Amygdala (tissue), 56 donors: ENCODE results near the gene PRKCE.
"Not testable (repeated sequence)": the region's sequence is repeated elsewhere in the genome, so short reads cannot be mapped to it uniquely, and the experiment has no call there.

Source experiments
- DNase-seq, 56 donors: peaks; one replicate each; lab custom pipeline; 2025; lab: John Stamatoyannopoulos, UW

Gene PRKCE

GRCh38 chr2:45692566-45692965 is 41.1 kb downstream of the PRKCE start:
- no peak for DNase-seq

- DNase-seq: not testable (repeated sequence)
Measured at GRCh38 chr2:45695480-45696007, 44.1 kb downstream of the PRKCE start.

GRCh38 chr2:45696708-45697107 is 45.2 kb downstream of the PRKCE start:
- DNase-seq: no peak

GRCh38 chr2:45697190-45697589 is 45.7 kb downstream of the PRKCE start:
- DNase-seq: no peak

GRCh38 chr2:45698554-45698953 is 47.1 kb downstream of the PRKCE start:
- DNase-seq: no peak

GRCh38 chr2:45699032-45699658 is 47.7 kb downstream of the PRKCE start:
- no peak for DNase-seq

- DNase-seq: no peak
Measured at GRCh38 chr2:45700407-45701013, 49.0 kb downstream of the PRKCE start.

GRCh38 chr2:45705233-45705632 is 53.8 kb downstream of the PRKCE start:
- DNase-seq: no peak

GRCh38 chr2:45706033-45706432 is 54.6 kb downstream of the PRKCE start:
- no peak for DNase-seq

GRCh38 chr2:45707006-45707405 is 55.5 kb downstream of the PRKCE start:
- DNase-seq: no peak

- peak in 14 of 56 donors; percentile 6 to 49 (median 20) for DNase-seq
Measured at GRCh38 chr2:45707661-45708060, 56.2 kb downstream of the PRKCE start.

GRCh38 chr2:45708501-45708900 is 57.0 kb downstream of the PRKCE start:
- DNase-seq: no peak

- no peak for DNase-seq
Measured at GRCh38 chr2:45709137-45709536, 57.7 kb downstream of the PRKCE start.

GRCh38 chr2:45710468-45710867 is 59.0 kb downstream of the PRKCE start:
- DNase-seq: no peak

- no peak for DNase-seq
Measured at GRCh38 chr2:45711224-45711623, 59.7 kb downstream of the PRKCE start.

- DNase-seq: no peak
Measured at GRCh38 chr2:45712570-45712969, 61.1 kb downstream of the PRKCE start.

GRCh38 chr2:45713136-45713535 is 61.7 kb downstream of the PRKCE start:
- DNase-seq: no peak

- DNase-seq: no peak
Measured at GRCh38 chr2:45713591-45713990, 62.1 kb downstream of the PRKCE start.

GRCh38 chr2:45714679-45715078 is 63.2 kb downstream of the PRKCE start:
- DNase-seq: peak in 1 of 56 donors; percentile 15

GRCh38 chr2:45715601-45716379 is 64.3 kb downstream of the PRKCE start:
- DNase-seq: no peak

- not testable (repeated sequence) for DNase-seq
Measured at GRCh38 chr2:45716432-45716831, 65.0 kb downstream of the PRKCE start.
